Neutrophil (primary cell): ENCODE measurements around the gene WDR27.

Source experiments
- H3K27ac ChIP-seq: fragments of 200-600 bp; sonication (generic); 2 replicates; pipeline ENCODE4 v1.5.1; 2016; ENCODE audit warnings: mild to moderate bottlenecking, moderate library complexity
- H3K27me3 ChIP-seq: fragments of 200-600 bp; sonication (generic); 2 replicates; pipeline ENCODE4 v1.6.0; 2016; ENCODE audit warnings: mild to moderate bottlenecking
- H3K36me3 ChIP-seq: fragments of 200-600 bp; sonication (generic); 2 replicates; pipeline ENCODE4 v1.5.1; 2017
- H3K4me1 ChIP-seq, 2 experiments: fragments of 200-600 bp in 1 of 2; sonication (generic) in 1 of 2; 1 replicate in 1 of 2; 2 replicates in 1 of 2; pipeline versions ENCODE4 v1.5.1 to v1.6.1; 2013 to 2016; ENCODE audit warnings: low read depth in 1 of 2, low read length in 1 of 2, mild to moderate bottlenecking in 1 of 2, moderate library complexity in 1 of 2; ENCODE audit not compliant: control insufficient read depth in 1 of 2, insufficient read depth in 1 of 2
- H3K4me3 ChIP-seq, 2 experiments: fragments of 200-600 bp in 1 of 2; sonication (generic) in 1 of 2; 1 replicate in 1 of 2; 2 replicates in 1 of 2; pipeline ENCODE4 v1.5.1; 2013 to 2016; ENCODE audit warnings: low read depth in 1 of 2, low read length in 1 of 2, mild to moderate bottlenecking in 1 of 2, moderate library complexity in 1 of 2
- H3K9me3 ChIP-seq: fragments of 200-600 bp; sonication (generic); 2 replicates; pipeline ENCODE4 v1.5.1; 2016
- CTCF ChIP-seq: fragments of 200-600 bp; sonication (generic); IDR thresholded peaks from 2 replicates; pipeline ENCODE4 v1.5.1; 2016; ENCODE audit warnings: antibody characterized with exemption

The WDR27 gene

GRCh38 chr6:169455470-169455869 is 246.4 kb downstream of the WDR27 start:
- no peak overlapping the region for H3K4me3 ChIP-seq
- no peaks in the 10 kb centered on the region for H3K27me3 ChIP-seq
- TF ChIP-seq CTCF = no peak
- H3K4me1 ChIP-seq = no peaks in the 10 kb centered on the region
- H3K9me3 ChIP-seq = no peaks in the 10 kb centered on the region
- no peak overlapping the region for H3K27ac ChIP-seq
- no peaks in the 10 kb centered on the region for H3K36me3 ChIP-seq

- no peaks in the 10 kb centered on the region for H3K9me3 ChIP-seq
- H3K4me1 ChIP-seq = no peaks in the 10 kb centered on the region
- H3K27ac ChIP-seq = no peak overlapping the region
- no peak for TF ChIP-seq CTCF
- H3K36me3 ChIP-seq = no peaks in the 10 kb centered on the region
- H3K4me3 ChIP-seq = no peak overlapping the region
- no peaks in the 10 kb centered on the region for H3K27me3 ChIP-seq
These were observed 247.0 kb downstream of the WDR27 start for GRCh38 chr6:169454872-169455204.

DNA sequence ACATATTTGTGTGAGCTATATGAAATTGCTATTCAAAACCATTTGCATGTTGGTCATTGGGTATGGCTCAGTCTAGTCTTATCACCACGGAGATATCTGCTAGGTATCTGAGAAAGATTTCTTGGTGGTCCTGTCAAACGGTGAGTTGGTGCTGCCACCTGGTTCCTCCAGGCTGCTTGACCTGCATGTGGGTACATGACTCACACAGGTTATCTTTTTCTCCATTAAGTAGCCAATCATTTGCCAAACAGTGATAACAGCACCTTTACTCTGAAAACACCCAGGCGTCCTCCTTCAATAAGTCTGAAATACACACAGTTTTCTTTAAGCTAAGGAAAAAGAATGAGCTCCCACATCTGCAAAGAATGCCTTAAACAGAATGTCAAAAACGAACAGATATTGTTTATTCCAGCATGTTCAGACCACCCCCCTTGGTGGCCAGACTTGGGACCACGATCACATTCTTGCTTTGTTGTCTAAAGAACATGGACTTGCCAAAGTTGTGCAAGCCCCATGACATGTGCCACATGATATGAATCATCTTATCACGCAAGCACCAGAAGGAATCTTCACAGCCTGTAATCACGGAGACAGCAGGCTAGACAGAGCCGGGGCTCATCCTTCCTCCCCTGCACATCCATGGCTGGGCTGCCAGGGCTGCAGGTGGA is 247.5 kb downstream of the WDR27 start:
- Histone ChIP-seq H3K27me3 (no peaks in the 10 kb centered on the region), H3K4me3 (no peak overlapping the region), H3K9me3 (no peaks in the 10 kb centered on the region), H3K27ac (no peak overlapping the region), H3K36me3 (no peaks in the 10 kb centered on the region), H3K4me1 (no peaks in the 10 kb centered on the region)
- no peak for TF ChIP-seq CTCF

GRCh38 chr6:169452869-169453620 is 248.8 kb downstream of the WDR27 start:
- no peaks in the 10 kb centered on the region for H3K9me3 ChIP-seq
- H3K4me3 ChIP-seq = no peak overlapping the region
- no peaks in the 10 kb centered on the region for H3K4me1 ChIP-seq
- no peaks in the 10 kb centered on the region for H3K36me3 ChIP-seq
- H3K27me3 ChIP-seq = no peaks in the 10 kb centered on the region
- no peak overlapping the region for H3K27ac ChIP-seq
- no peak for TF ChIP-seq CTCF

DNA sequence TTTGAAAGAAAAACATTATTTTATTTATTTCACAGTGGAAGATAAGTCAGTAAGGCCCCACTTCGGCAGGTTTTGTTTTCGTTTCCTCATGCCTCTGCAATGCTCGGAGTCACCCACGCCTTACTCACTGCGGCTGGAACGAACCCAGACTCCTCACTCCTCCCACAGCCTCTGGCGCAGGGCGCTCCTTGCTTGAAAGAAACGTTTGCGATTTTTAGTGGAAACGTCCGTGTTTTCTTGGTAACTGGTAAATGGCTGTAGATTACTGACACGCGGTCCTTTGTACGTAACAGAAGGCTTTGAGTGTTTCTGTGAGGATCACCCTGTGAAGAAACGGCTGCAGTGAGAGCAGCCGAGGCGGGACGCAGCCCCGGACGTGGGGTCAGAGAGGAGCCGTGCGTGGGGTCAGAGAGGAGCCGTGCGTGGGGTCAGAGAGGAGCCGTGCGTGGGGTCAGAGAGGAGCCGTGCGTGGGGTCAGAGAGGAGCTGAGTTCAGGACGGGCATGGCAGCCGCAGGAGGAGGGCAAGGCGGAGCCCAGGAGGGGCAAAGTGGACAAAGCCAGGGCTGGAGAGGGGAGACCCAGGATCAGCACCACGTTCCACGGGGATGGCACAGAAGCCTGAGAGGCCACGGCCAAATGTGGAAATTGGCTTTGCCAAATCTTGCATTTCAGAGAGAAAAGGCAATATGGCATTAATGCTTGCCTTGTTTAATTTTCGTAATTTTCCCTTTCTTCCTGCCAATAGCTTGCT is 249.5 kb downstream of the WDR27 start:
- no peak overlapping the region for H3K27ac ChIP-seq

More for the DNA sequence above, 249.5 kb downstream of the WDR27 start:
- H3K9me3 ChIP-seq = no peaks in the 10 kb centered on the region
- H3K4me1 ChIP-seq = no peaks in the 10 kb centered on the region
- TF ChIP-seq CTCF = no peak
- no peaks in the 10 kb centered on the region for H3K27me3 ChIP-seq
- no peaks in the 10 kb centered on the region for H3K36me3 ChIP-seq
- no peak overlapping the region for H3K4me3 ChIP-seq
